Prostate gland (tissue), 2 donors: Measurements from ENCODE around the gene BPTF. TPM values are rescaled to one million over a fixed set of nuclear protein-coding genes. Genes with fewer than 3 reads are reported as not detected.

Source experiments
- DNase-seq: peaks from one replicate; pipeline ENCODE4 v3.0.0-alpha.2; 2019; ENCODE audit warnings: low spot score
- H3K27ac ChIP-seq, 2 donors: fragments of 200-600 bp; sonication (generic); 2 replicates each; pipeline ENCODE4 v1.5.1; 2017 to 2019
- H3K27me3 ChIP-seq: fragments of 200-600 bp; sonication (generic); replicated peaks from 2 replicates; pipeline ENCODE4 v1.5.1; 2019; ENCODE audit not compliant: insufficient read depth
- H3K36me3 ChIP-seq, 2 donors: fragments of 200-600 bp; sonication (generic); 1 replicate in 1 of 2; 2 replicates in 1 of 2; pipeline versions ENCODE4 v1.5.1 to v1.8.1; 2017 to 2019
- H3K4me1 ChIP-seq: fragments of 200-600 bp; sonication (generic); replicated peaks from 2 replicates; pipeline ENCODE4 v1.5.1; 2019
- H3K4me3 ChIP-seq, 2 donors: fragments of 200-600 bp; sonication (generic); 2 replicates each; pipeline ENCODE4 v1.5.1; 2017 to 2019
- H3K9me3 ChIP-seq: fragments of 200-600 bp; sonication (generic); 2 replicates; pipeline ENCODE4 v1.5.1; 2017
- CTCF ChIP-seq, 4 experiments: fragments of 200-600 bp in 2 of 4; fragments of 450-650 bp in 2 of 4; sonication (generic) in 2 of 4; IDR thresholded peaks; 1 replicate in 3 of 4; 2 replicates in 1 of 4; pipeline ENCODE4 v1.5.1; 2016 to 2019; ENCODE audit warnings: antibody characterized with exemption in 4 of 4, mild to moderate bottlenecking in 2 of 4, moderate library complexity in 2 of 4
- POLR2A ChIP-seq: fragments of 450-650 bp; IDR thresholded peaks from one replicate; pipeline ENCODE4 v1.6.1; 2016; ENCODE audit warnings: antibody characterized with exemption, mild to moderate bottlenecking
- POLR2AphosphoS5 ChIP-seq: sonication (generic); formaldehyde crosslinking; IDR thresholded peaks from one replicate; pipeline ENCODE4 v1.6.1; 2017; ENCODE audit warnings: antibody characterized with exemption
- WGBS: methylation state at CpG from one replicate; pipeline ENCODE4 v1.1.5; 2018; 5-methylcytosine and 5-hydroxymethylcytosine counted together
- intact Hi-C: fragments of 100-400 bp; cut with DNase I; formaldehyde crosslinking; loops from one replicate; pipeline ENCODE4 v1.14.2; 2022
- total RNA-seq, 2 donors: library from RNA; depleted of rRNA; stranded (reverse); fragments of >200 nt; gene quantifications; one replicate each; pipeline ENCODE4 v1.1.0, GENCODE V29; 2016

Gene BPTF
- total RNA-seq, 2 donors from 2014 or later = 70.5 to 138 TPM

GRCh38 chr17:67999291-67999911, 174.1 kb downstream of the BPTF start:
- WGBS = 97% methylated on average over 3 of the region's 3 CpGs
- no peak for DNase-seq
- no peak for TF ChIP-seq POLR2AphosphoS5
- TF ChIP-seq POLR2A = no peak
- no peak for TF ChIP-seq CTCF (IDR thresholded peaks at IDR 0.05)
- H3K4me1 ChIP-seq = no peaks in the 10 kb centered on the region
- intact Hi-C loops = no loop called here
- no peaks in the 10 kb centered on the region for H3K36me3 ChIP-seq
- H3K27me3 ChIP-seq = no peaks in the 10 kb centered on the region
- H3K9me3 ChIP-seq = no peaks in the 10 kb centered on the region
- no peak overlapping the region for H3K4me3 ChIP-seq
- no peak overlapping the region for H3K27ac ChIP-seq

- no peaks in the 10 kb centered on the region for H3K4me1 ChIP-seq
- TF ChIP-seq POLR2A (no peak), POLR2AphosphoS5 (no peak), CTCF (IDR thresholded peaks at IDR 0.05) (no peak)
- intact Hi-C loops = no loop called here
- H3K36me3 ChIP-seq = no peaks in the 10 kb centered on the region
- DNase-seq = no peak
- no peaks in the 10 kb centered on the region for H3K9me3 ChIP-seq
- no peaks in the 10 kb centered on the region for H3K27me3 ChIP-seq
- no peak overlapping the region for H3K27ac ChIP-seq
- 90% methylated on average over 3 of the region's 3 CpGs for whole genome bisulfite sequencing
- H3K4me3 ChIP-seq = no peak overlapping the region
These were observed 178.9 kb downstream of the BPTF start for GRCh38 chr17:68004201-68004600.

GRCh38 chr17:68006797-68007196, 181.5 kb downstream of the BPTF start:
- no peak for DNase-seq
- Histone ChIP-seq H3K4me1 (no peaks in the 10 kb centered on the region), H3K27me3 (no peaks in the 10 kb centered on the region), H3K27ac (no peak overlapping the region), H3K9me3 (no peaks in the 10 kb centered on the region), H3K4me3 (no peak overlapping the region), H3K36me3 (no peaks in the 10 kb centered on the region)
- intact Hi-C loops = no loop called here
- no peak for TF ChIP-seq POLR2AphosphoS5
- TF ChIP-seq POLR2A = no peak
- TF ChIP-seq CTCF (IDR thresholded peaks at IDR 0.05) = no peak
- 79% methylated on average over 6 of the region's 6 CpGs for WGBS

- TF ChIP-seq POLR2AphosphoS5 (no peak), POLR2A (no peak), CTCF (IDR thresholded peaks at IDR 0.05) (peak in 3 of 4 experiments; percentile 47 to 61 (median 57))
- Histone ChIP-seq H3K9me3 (no peaks in the 10 kb centered on the region), H3K36me3 (no peaks in the 10 kb centered on the region), H3K4me1 (no peaks in the 10 kb centered on the region), H3K4me3 (no peak overlapping the region), H3K27ac (no peak overlapping the region), H3K27me3 (no peaks in the 10 kb centered on the region)
- 46% methylated on average over 20 of the region's 20 CpGs for WGBS
- intact Hi-C loops = loop anchor here (10.0 kb wide), 1 partner anchor 46 kb away; no protein-coding TSS in a partner anchor
- DNase-seq = no peak
These were observed 185.9 kb downstream of the BPTF start for GRCh38 chr17:68011199-68011665.

- Histone ChIP-seq H3K4me1 (no peaks in the 10 kb centered on the region), H3K4me3 (no peak overlapping the region), H3K27ac (no peak overlapping the region), H3K9me3 (no peaks in the 10 kb centered on the region), H3K36me3 (no peaks in the 10 kb centered on the region), H3K27me3 (no peaks in the 10 kb centered on the region)
- DNase-seq = no peak
- TF ChIP-seq POLR2AphosphoS5 = no peak
- no peak for TF ChIP-seq POLR2A
- intact Hi-C loops = loop anchor here (10.0 kb wide), 1 partner anchor 49 kb away; no protein-coding TSS in a partner anchor
These were observed 188.1 kb downstream of the BPTF start for GRCh38 chr17:68013385-68013784.
